Upper lobe of left lung (tissue), 4 donors: ENCODE data around the gene SPATA17.

ENCODE experiments used
- CTCF ChIP-seq, 6 experiments: fragments of 450-650 bp in 4 of 6; fragments of 200-600 bp in 2 of 6; sonication (generic) in 2 of 6; IDR thresholded peaks; one replicate each; pipeline ENCODE4 v1.5.1; 2016 to 2019; ENCODE audit warnings: antibody characterized with exemption in 6 of 6
- EP300 ChIP-seq, 4 donors: sonication (generic); formaldehyde crosslinking; IDR thresholded peaks; one replicate each; pipeline ENCODE4 v1.5.1; 2017; ENCODE audit warnings: antibody characterized with exemption in 4 of 4, control low read depth in 2 of 4
- POLR2A ChIP-seq, 4 donors: fragments of 450-650 bp; IDR thresholded peaks; one replicate each; pipeline ENCODE4 v1.5.1; 2016 to 2017; ENCODE audit warnings: antibody characterized with exemption in 4 of 4, mild to moderate bottlenecking in 2 of 4

GRCh38 chr1:217896490-217896889 lies 265.3 kb downstream of the SPATA17 start:
- no peak for TF ChIP-seq EP300 (IDR thresholded peaks at IDR 0.05)
- TF ChIP-seq CTCF (IDR thresholded peaks at IDR 0.05) = no peak
- no peak for TF ChIP-seq POLR2A (IDR thresholded peaks at IDR 0.05)
